Measurements from ENCODE around the gene KCNK16. TPM values are rescaled to one million over a fixed set of nuclear protein-coding genes. Genes with fewer than 3 reads are reported as not detected.

Gene KCNK16
- polyA plus RNA-seq, 3 donors: not detected

DNA sequence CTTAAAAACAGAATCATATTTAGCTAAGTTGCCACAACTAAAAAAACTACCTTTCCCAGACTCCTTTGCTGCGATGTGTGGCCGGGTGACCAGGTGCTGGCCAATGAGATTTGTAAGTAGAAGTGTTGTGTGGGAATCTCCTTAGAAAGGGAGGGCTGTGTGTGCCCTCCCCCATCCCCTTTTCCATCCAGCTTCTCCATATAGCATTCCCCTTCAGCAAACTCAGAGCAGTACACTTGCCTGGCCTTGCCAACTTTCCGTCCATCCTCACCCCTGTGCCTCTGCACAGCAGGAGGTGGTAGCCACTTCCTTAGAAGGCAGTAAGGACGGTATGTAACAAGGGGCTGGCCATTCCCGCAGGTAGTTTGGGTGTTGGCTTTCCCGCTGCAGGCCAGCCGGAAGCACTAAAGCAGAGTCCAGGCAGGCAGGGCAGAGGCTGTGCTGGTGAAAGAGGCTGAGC is 22.3 kb upstream of the KCNK16 start:
- DNase-seq (ENCODE audit: extremely low read depth in 1 of 11, low read depth in 9 of 11, low spot score in 4 of 11): no peak

DNA sequence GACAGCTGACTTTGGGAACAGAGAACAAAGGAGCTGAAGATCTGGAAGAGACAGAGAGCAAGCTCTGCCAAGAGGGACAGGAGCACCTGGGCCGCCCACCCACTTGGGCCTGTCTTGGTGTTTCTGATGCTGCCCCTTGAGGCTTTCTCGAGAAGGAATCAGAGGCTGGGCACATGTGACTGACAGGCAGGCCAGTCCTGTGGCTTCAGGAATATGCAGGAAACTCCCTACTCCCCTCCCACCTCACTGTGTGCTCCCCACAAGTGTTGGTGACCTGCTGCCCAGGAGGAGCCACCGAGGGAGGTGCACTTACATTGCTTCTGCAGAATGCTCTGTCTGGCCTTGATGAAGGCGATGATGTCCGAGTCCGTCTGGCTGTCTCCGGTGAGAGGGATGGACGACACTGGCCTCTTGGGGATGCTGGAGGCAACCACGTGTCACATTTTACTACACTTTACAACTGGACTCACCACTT is 20.9 kb upstream of the KCNK16 start:
- no peak for DNase-seq (ENCODE audit: extremely low read depth in 1 of 11, low read depth in 9 of 11, low spot score in 4 of 11)

DNA sequence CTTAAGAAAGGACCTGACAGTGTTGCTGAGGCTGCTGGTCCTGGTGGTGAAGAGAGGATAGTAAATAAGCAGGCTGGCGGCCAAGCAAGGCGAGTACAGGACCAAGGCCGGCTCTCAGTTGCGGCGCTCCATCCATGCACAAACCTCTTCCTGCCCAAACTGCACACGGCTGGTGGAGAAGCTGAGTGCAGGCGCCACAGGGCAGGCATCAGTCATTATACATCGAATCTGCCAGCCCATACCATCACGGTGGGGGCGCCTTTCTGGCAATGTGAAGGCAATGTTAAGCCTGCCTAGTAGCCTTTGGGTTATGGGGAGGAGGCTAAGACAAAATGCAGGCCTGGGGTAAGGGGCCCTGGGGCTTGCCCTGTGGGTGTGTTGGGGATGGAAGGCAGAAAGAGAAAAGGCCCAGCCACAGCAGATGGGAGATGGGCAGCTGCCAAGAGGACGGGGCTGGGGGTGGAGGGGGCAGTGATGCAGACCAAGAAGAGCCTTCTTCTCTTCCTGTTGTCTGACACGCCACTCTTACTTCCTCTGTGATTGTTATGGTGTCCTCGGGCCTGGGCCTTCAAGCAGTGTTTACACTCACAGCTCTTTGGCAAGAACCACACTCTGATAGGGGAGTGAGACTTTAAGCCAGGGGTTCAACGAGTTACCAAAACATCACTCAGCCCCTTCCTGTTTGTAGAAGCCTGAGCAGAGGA is 20.3 kb upstream of the KCNK16 start:
- no peak for DNase-seq (ENCODE audit: extremely low read depth in 1 of 11, low read depth in 9 of 11, low spot score in 4 of 11)

DNA sequence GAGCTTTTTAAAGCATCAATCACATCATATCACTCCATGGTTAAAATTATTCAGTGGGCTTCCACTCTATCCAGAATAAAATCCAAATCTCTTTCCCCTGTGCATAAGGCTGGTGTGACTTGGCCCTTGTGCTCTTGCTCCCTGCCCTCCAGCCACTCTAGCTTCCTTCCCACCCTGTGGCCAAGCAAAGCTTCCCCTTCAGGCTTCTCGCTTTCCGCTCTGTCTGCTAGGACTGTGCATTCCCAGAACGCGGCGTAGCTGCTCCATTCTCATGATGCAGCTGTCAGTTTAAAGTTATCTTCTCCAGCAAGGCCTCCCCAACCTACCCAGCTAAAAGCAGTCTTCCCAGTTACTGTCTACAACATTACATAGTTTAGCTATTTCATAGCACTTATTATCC is 19.4 kb upstream of the KCNK16 start:
- no peak for DNase-seq (ENCODE audit: extremely low read depth in 1 of 11, low read depth in 9 of 11, low spot score in 4 of 11)

DNA sequence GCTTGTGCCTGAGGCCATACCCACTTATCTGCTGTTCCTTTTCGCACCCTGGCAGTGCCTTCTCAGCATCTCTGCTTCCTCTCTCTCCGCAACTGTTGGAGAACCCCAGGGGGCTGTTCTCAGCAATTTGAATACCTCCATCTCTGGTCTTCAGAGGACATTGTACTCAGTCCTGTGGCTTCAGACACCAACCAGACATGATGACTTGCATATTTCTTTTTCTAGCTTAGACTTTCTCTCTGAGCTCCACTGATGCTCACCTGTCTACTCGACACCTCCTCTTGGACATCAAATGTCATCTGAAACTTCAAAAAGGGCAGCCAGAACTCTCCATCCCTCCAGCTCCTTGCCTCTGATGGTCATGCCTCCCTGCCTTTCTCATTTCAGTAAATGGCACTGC is 18.9 kb upstream of the KCNK16 start:
- no peak for DNase-seq (ENCODE audit: extremely low read depth in 1 of 11, low read depth in 9 of 11, low spot score in 4 of 11)

DNA sequence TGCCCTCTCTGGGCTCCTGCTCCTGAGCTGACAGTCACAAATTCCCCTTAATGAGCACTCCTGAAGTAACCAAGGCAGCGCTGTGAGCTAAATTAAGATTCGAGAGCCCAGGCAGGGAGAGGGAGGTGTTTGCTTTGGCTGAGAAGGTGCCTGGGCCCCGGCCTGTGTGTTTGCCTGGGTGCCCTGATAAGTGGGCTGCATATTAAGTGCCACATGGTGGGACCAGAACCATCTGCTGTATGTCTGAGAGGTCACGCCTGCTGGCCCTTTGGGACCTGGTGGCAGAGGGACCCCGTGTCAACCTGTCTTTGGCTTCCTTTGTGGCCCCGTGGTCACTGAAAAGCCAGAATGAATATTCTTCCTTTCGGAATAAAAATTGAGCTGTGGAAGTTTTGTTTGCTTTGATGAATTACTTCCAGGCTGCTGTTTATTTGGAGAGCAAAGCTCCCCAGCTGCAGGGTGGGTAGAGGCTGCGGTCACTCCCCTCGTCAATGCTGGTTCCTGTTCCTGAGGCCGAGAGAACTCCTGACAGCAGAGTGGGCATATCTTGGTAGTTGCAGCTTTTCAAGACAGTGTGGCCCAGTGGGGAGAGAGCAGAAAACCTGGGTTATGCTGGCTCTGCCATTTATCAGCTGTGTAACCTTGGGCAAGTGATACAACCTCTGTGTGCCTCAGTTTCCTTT is 17.5 kb upstream of the KCNK16 start:
- DNase-seq (ENCODE audit: extremely low read depth in 1 of 11, low read depth in 9 of 11, low spot score in 4 of 11): no peak

DNA sequence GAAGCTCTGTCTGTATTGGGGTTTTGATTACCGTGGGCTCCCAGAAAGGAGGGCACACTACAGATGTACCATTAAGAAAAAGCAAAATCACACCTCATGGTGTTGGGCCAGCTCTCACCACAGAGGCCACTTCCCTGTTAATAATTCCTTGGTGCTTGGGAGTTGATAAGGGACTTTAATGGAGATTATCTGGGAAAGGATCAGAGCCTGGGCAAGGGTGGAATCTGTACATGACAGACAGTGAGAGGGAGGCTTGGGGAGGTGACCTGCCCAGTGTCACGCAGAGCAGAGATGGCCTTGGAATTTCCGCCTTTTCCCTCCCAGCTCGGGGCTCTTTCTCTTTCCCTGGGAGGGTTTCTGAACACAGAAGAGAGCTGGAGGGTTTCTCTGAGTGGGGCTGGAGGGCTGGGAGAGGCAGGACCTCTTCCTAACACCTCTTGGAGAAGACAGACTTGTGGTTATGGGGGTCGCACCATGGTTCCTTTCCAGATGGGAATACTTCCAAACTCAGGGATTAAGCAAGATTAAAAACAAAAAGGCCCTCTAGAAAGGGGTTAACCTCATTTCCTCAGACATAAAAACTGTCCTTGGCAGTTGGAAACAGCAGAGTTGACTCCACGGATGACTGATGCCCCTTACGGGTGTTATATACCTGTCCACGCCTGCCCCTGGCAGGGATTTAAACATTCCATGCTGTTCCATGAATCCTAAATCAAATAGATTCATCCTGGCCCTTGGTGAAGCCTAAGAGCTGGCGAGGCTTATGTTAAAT is 16.8 kb upstream of the KCNK16 start:
- no peak for DNase-seq (ENCODE audit: extremely low read depth in 1 of 11, low read depth in 9 of 11, low spot score in 4 of 11)

DNA sequence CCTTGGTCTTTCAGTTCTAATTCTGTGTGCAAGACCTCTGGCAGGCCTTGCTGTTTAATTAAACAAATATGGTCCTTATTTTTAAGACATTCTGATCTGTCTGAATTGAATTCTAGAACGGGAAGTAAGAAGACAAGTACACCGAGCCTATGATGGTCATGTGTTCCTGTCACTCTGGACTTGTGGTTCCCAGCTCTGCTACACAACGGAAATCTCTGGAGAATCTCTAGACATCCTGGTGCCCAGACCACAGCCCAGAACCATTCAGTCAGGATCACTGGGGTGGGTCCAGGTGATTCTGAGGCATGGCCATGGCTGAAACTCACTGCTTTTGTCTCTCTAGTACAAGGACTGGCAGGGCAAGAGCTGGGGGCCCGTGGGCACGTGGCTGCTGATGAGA is 15.9 kb upstream of the KCNK16 start:
- DNase-seq (ENCODE audit: extremely low read depth in 1 of 11, low read depth in 9 of 11, low spot score in 4 of 11): no peak

DNA sequence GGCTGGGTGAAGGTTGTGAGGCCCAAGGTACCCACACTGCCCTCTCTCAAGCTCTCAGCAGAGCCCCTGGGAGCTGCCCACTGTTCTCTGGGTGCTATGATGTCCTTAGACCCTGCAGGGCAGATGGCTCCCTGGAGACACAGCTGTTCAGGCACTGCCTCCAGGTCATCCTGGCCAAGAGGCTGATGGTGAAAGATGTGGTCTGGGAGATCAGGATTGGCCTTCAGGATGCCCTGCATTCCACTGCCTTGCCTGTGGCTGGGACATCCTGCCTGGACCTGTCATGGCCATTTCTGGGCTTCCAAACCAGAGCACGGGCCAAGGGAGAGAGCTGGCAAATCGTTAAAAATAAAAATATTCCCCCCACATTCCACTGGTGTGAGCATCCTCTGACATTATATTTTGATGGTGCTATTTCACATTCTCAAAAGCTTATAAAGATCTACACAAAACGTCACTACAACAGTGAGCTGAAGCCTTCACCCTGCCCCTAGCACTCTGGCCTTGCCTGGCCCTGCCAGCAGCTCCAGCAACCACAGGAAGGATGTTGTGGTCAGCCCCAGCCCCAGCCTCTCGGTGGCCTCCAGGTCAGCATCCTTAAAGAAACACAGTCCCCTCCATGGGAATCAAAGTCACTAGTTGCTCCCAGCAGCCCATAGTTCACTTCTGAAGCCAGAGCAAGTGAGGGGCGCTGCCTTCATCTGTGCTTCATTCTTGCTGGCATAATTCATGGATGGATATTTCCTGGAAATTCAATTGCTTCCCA is 13.5 kb upstream of the KCNK16 start:
- DNase-seq (ENCODE audit: extremely low read depth in 1 of 11, low read depth in 9 of 11, low spot score in 4 of 11): no peak

DNA sequence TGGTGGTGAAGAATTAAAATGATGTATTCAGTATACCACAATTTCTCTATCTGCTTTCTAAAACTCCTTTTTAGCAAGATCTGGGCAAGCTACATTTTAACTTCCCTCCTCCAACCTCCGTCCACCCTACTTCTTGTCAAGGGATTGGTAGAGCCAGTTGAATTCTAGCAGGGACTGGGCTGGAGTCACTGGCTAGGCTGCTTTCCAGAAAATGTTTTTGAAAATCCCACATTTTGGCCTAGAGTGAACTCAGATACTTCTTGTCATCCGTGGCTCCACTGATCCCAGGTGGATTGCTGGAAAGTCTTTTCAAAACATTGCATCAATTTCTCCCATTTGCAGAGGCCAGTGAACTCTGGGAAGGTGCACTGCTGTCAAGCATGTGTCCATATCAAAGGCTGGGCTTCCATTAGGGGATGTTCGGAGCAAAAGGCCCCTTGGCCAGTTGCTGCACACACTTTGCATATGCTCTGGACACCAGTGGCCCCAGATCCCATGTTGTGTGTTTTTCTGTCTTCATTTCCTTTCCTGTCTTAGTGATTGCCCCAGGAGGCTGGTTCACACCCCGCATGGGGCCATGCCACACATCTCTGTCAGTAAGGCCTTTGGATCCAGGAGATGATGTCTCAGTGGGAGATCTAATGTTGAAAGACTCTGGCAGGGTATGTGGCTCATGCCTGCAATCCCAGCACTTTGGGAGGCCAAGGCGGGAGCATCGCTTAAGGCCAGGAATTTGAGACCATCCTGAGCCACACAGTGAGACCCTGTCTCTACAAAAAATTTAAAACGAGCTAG is 11.3 kb upstream of the KCNK16 start:
- no peak for DNase-seq (ENCODE audit: extremely low read depth in 1 of 11, low read depth in 9 of 11, low spot score in 4 of 11)

DNA sequence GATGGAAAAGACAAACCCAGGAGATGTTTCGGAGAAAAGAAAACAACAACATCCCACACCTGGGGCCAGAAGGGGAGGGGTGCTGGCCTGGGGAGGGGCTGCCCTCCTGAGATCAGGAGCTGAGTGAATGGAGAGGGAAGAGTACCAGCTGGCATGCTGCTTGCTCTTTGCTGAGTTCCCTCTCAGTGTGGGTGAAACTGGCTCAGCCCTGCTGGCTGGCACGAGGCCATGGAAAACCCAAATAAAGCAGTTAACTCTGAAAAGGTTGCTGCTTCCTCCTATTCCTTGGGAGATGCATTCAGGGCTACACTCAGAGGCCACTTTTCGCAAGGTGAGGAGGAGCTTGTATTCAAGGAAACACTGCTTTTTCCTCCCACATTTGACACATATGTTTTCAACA is 8.0 kb upstream of the KCNK16 start:
- no peak for DNase-seq (ENCODE audit: extremely low read depth in 1 of 11, low read depth in 9 of 11, low spot score in 4 of 11)

DNA sequence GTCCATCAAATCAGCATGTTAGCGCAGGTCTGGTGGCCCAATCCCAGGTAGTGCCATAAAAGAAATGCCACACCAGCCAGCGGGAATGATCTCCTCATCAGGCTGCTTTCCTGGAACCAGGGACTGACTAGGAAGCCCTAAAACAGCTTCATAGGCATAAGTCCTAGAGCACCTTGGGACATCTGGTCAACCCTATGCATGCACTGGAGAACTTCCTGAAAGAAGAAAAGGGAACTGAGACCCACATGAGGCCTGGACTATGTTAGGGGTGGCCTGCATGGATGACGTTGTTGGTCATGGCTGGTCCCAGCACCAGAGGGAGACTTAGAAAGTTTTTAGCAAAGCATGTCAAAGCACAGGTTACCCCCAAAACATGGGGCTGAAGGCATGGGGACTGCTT is 7.6 kb upstream of the KCNK16 start:
- DNase-seq (ENCODE audit: extremely low read depth in 1 of 11, low read depth in 9 of 11, low spot score in 4 of 11): no peak

DNA sequence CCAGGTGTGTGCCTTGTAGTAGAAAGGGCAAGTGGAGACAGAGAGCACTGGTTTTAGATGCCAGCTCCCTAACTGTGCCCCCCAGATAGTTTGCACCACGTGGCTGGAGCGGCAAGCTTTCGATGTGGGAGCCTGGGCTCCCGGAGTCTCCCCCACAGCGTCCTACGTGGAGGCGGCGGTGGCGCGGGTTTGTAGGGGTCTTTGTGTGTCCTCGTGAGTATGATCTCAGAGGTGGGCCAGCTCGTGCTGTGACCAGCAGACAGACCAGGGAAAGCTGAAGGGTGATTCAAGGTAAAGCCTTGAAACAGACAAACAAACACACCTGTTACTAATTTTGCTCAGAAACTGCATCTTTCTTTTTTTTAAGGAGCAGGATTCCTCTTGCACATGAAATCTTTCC is 5.6 kb upstream of the KCNK16 start:
- DNase-seq (ENCODE audit: extremely low read depth in 1 of 11, low read depth in 9 of 11, low spot score in 4 of 11): no peak

DNA sequence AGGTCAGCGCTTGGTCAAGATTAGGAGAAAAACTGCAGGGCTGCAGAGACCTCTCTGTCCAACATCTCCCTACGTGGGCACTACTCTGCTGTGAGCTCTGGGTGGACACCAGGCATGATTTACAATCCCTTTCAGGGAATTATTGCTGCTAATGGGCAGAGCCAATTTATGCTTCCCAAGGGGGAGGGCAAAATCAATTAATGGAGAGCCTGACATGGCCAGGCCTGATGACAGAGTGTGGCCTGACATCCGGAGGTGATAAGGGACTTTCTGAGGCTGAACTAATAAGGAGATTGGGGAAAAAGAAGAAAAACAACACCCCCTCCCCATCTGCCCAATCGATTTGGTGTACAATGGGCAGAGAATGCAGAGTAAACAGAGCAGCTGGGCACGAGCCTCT is 5.0 kb upstream of the KCNK16 start:
- DNase-seq (ENCODE audit: extremely low read depth in 1 of 11, low read depth in 9 of 11, low spot score in 4 of 11): no peak

DNA sequence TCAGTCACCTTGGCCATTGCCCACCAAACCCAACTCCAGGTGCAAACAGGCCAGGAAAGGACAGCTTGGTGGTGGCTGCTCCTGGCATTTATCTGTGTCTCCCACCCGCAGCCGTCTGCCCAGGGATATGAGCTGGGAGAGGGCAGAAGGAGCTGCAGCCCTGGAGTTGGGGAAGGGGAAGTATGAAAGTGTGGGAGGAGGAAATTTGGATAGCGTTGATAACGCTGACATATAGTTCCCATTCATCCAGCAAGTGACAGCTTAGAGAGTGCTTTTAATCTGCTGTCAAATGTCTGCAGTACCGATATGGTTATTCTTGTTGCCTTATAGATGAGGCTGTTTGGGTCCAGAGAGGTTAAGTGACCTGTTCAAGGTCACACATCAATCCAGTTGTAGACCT is 741 bp downstream of the KCNK16 start:
- DNase-seq (ENCODE audit: extremely low read depth in 1 of 11, low read depth in 9 of 11, low spot score in 4 of 11): no peak

DNA sequence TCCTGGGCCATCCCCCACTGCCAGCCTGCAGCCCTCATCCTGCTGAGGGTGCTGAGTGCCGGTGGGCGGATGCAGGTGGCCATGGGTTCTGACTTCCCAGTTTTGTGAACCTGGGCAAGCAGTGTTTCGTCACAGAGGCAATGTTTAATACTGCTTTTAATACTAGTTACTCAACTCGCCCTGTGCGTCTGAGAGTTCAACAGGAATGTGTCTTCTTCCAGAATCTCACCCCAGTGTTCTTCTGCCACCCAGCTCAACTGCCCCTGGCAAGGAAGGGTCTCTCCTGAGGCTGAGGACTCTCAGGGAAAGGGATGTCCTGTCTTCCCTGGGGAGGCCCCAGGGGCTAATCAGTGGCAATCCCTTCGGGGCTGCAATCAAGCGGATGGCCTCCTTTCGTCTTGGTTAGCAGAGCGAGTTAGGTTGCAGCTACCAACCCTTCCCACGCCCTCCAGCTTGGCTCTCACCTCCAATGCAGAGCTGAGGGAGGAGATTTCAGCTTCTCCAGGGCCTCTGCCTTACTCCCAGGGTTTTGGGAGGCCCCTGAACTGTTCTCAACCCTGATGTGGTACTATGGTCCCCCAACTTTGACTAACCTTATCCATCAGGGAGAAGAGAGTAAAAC is 2.0 kb downstream of the KCNK16 start:
- no peak for DNase-seq (ENCODE audit: extremely low read depth in 1 of 11, low read depth in 9 of 11, low spot score in 4 of 11)

DNA sequence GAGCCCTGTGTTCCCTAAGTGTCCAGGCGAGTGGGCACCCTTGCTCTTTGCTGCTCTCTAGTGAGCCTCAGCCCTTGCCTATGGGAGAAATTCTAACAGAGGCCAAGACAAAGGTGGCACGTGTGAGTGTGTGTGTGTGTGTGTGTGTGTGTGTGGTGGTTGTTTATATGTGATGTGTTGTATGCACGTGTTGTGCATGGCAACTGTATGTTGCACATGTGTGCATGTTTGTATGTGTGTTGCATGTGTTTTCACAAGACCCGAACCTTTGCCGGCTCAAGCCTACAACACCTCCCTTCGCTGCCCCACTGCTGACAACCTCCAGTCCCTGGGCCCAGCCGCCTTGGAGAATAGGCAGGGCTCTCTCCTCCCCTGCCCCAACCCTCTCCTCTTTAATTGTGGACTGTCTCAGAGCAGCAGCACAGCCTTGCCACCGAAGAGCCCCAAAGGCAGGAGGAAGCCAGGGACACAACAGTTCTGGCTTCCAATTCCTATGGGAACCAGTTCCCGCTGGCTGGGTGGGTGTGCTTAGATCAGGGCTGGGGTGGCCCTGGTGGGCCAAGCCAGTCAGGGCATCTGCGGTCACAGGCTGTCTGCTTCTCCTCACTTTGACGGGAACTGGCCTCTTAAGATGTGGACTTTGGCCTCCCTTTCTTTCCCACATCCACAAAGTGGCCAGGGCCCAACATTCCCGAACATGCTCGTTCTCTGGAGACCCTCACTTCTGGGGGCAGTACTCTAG is 2.7 kb downstream of the KCNK16 start:
- no peak for DNase-seq (ENCODE audit: extremely low read depth in 1 of 11, low read depth in 9 of 11, low spot score in 4 of 11)

DNA sequence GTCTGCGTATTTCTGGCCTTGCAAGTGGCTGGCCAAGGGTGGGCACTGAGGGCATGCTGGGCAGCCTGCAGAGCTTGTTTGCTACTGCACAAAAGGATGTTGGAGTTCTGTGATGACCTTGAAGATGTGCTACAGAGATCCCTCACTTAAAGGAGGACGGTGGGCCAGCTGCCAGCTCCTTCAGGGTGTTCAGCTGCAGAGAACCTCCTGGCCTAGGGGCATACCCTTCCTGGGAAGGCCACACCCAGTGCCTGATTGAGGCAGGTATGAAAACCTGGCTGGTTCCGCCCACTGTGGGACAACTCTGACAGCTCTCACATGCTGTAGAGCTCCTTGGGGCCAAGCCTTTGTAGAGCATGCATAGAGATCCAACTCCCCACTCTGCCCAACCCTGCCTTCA is 5.2 kb downstream of the KCNK16 start:
- DNase-seq (ENCODE audit: extremely low read depth in 1 of 11, low read depth in 9 of 11, low spot score in 4 of 11): no peak
